BJ (cell line): ENCODE measurements around the gene GPLD1. TPM values are rescaled to one million over a fixed set of nuclear protein-coding genes. Genes with fewer than 3 reads are reported as not detected.

Source experiments
- CTCF ChIA-PET: fragments of 350-600 bp; formaldehyde crosslinking; extraction: SDS; loops from one replicate; lab custom pipeline; 2021; ENCODE audit warnings: antibody characterized with exemption, inconsistent platforms; lab: Yijun Ruan, JAX
- POLR2A ChIA-PET: fragments of 300-600 bp; sonication (Branson Sonifier 250); formaldehyde crosslinking; extraction: SDS; loops from one replicate; lab custom pipeline; 2021; ENCODE audit warnings: antibody characterized with exemption; lab: Charles Lee
- DNase-seq: peaks from one replicate; pipeline ENCODE4 v3.0.0-alpha.2; 2011; ENCODE audit warnings: low read depth
- H3K27me3 ChIP-seq: 2 replicates; pipeline ENCODE4 v1.6.0; 2011; ENCODE audit warnings: low read length; ENCODE audit not compliant: control insufficient read depth, insufficient read depth
- H3K36me3 ChIP-seq: 2 replicates; pipeline ENCODE4 v1.5.1; 2011; ENCODE audit warnings: low read length; ENCODE audit not compliant: control insufficient read depth, insufficient read depth
- H3K4me3 ChIP-seq: 2 replicates; pipeline ENCODE4 v1.5.1; 2011; ENCODE audit warnings: low read depth, mild to moderate bottlenecking, control low read depth, low read length
- CTCF ChIP-seq: IDR thresholded peaks from 2 replicates; pipeline ENCODE4 v1.5.1; 2011; ENCODE audit warnings: low read depth, mild to moderate bottlenecking, control low read depth, inconsistent platforms, low read length, moderate library complexity; ENCODE audit not compliant: insufficient read depth
- polyA plus RNA-seq: library from polyadenylated mRNA; depleted of rRNA; stranded (reverse); fragments of >200 nt; gene quantifications from 2 replicates; pipeline ENCODE4 v1.2.3, GENCODE V29; 2011; rRNA removed

The GPLD1 gene
- polyA plus RNA-seq, 1 experiment: 0.22 TPM

- POLR2A ChIA-PET: no interaction called here
These were observed 107.7 kb downstream of the GPLD1 start for GRCh38 chr6:24381476-24382219.

GRCh38 chr6:24378473-24379097, 110.8 kb downstream of the GPLD1 start:
- ChIA-PET POLR2A (no interaction called here), CTCF (interaction anchor here (0.7 to 1.1 kb wide), 2 partner anchors 10 to 14 kb away, joined by 3 read pairs; no protein-coding TSS in a partner anchor)
- Histone ChIP-seq H3K4me3 (no peak overlapping the region), H3K27me3 (no peaks in the 10 kb centered on the region), H3K36me3 (no peaks in the 10 kb centered on the region)
- TF ChIP-seq CTCF: no peak
- DNase-seq: no peak

More at GRCh38 chr6:24381476-24382219, 107.7 kb downstream of the GPLD1 start:
- Histone ChIP-seq H3K27me3 (no peaks in the 10 kb centered on the region), H3K36me3 (no peaks in the 10 kb centered on the region), H3K4me3 (no peak overlapping the region)
- CTCF ChIA-PET: no interaction called here
- no peak for TF ChIP-seq CTCF
- DNase-seq: no peak

Other genes starting within 250 kb of the GPLD1 start
- not detected in 2 replicates for gene DCDC2, start 131.5 kb downstream of the GPLD1 start, polyA plus RNA-seq
- 6.5 and 12.9 TPM in 2 replicates for gene MRS2, start 86.6 kb downstream of the GPLD1 start, polyA plus RNA-seq
- 0.64 and 0.75 TPM in 2 replicates for gene ALDH5A1, start 5.4 kb upstream of the GPLD1 start, polyA plus RNA-seq
- 0.01 TPM in 1 of 2 replicates, not detected in the other for gene KIAA0319, start 156.6 kb upstream of the GPLD1 start, polyA plus RNA-seq
- gene TDP2, start 177.3 kb upstream of the GPLD1 start, polyA plus RNA-seq: 16.8 and 28.2 TPM in 2 replicates
- 9.9 and 20.3 TPM in 2 replicates for gene ACOT13, start 177.5 kb upstream of the GPLD1 start, polyA plus RNA-seq
- gene C6orf62, start 229.6 kb upstream of the GPLD1 start, polyA plus RNA-seq: 38.9 and 83.8 TPM in 2 replicates